CD4-positive, alpha-beta T cell treated with Interferon alpha-2 for 1 hour (primary cell): ENCODE data around the gene RUFY2.
"Not testable (repeated sequence)": the region's sequence is repeated elsewhere in the genome, so short reads cannot be mapped to it uniquely, and the experiment has no call there.

ENCODE experiments used
- DNase-seq, 2 donors: peaks; one replicate each; pipeline ENCODE4 v3.0.0-alpha.2; 2020 to 2022

Gene RUFY2

GRCh38 chr10:68362590-68362989 is 44.5 kb downstream of the RUFY2 start:
- DNase-seq: no peak

- DNase-seq: no peak
Observed at GRCh38 chr10:68359189-68359588, 47.9 kb downstream of the RUFY2 start.

GRCh38 chr10:68353537-68353936 is 53.5 kb downstream of the RUFY2 start:
- no peak for DNase-seq

GRCh38 chr10:68348265-68348741 is 58.8 kb downstream of the RUFY2 start:
- peak; percentile 48 to 68 for DNase-seq

- no peak for DNase-seq
Observed at GRCh38 chr10:68346774-68347173, 60.3 kb downstream of the RUFY2 start.

GRCh38 chr10:68345621-68346020 is 61.5 kb downstream of the RUFY2 start:
- no peak for DNase-seq

GRCh38 chr10:68342909-68343516 is 64.1 kb downstream of the RUFY2 start:
- no peak for DNase-seq

GRCh38 chr10:68340358-68341080 is 66.6 kb downstream of the RUFY2 start:
- no peak for DNase-seq

GRCh38 chr10:68336754-68337351 is 70.2 kb downstream of the RUFY2 start:
- DNase-seq: no peak

- peak in 1 of 2 donors; percentile 34 for DNase-seq
Observed at GRCh38 chr10:68334672-68335467, 72.2 kb downstream of the RUFY2 start.

GRCh38 chr10:68333440-68334431 is 73.3 kb downstream of the RUFY2 start:
- no peak for DNase-seq

- DNase-seq: no peak
Observed at GRCh38 chr10:68333058-68333395, 74.0 kb downstream of the RUFY2 start.

GRCh38 chr10:68332259-68333057 is 74.6 kb downstream of the RUFY2 start, which contains the start of gene PBLD:
Gene PBLD (minus strand): TSS chr10:68332928. CDS start chr10:68306844, 26,084 bp downstream.
- DNase-seq: peak; percentile 56 to 72

GRCh38 chr10:68331455-68332258 is 75.4 kb downstream of the RUFY2 start, which contains the start of gene HNRNPH3:
Gene HNRNPH3 (plus strand): TSS chr10:68332064. CDS start chr10:68337222, 5,158 bp downstream.
- peak; percentile 98 for DNase-seq

GRCh38 chr10:68330852-68331454 is 76.1 kb downstream of the RUFY2 start:
- no peak for DNase-seq

- no peak for DNase-seq
Observed at GRCh38 chr10:68329506-68329861, 77.6 kb downstream of the RUFY2 start.

GRCh38 chr10:68327889-68328786 is 78.9 kb downstream of the RUFY2 start:
- no peak for DNase-seq

GRCh38 chr10:68324396-68324795 is 82.7 kb downstream of the RUFY2 start:
- not testable (repeated sequence) for DNase-seq
